Fibroblast of the aortic adventitia (primary cell): ENCODE measurements around the gene IL17RA. TPM values are rescaled to one million over a fixed set of nuclear protein-coding genes. Genes with fewer than 3 reads are reported as not detected.

Source experiments
- DNase-seq: peaks from one replicate; pipeline ENCODE4 v3.0.0-alpha.2; 2010; ENCODE audit warnings: low read depth
- H3K4me3 ChIP-seq: 2 replicates; pipeline ENCODE4 v1.5.1; 2011; ENCODE audit warnings: low read depth, mild to moderate bottlenecking, control low read depth, low read length, moderate library complexity
- total RNA-seq: library from RNA; depleted of rRNA; stranded (reverse); fragments of >200 nt; gene quantifications from 2 replicates; pipeline ENCODE4 v1.2.3, GENCODE V29; 2012; ENCODE audit warnings: low replicate concordance
- TF ChIP-seq, protein P1 (sequence below): IDR thresholded peaks from 2 replicates; pipeline ENCODE4 v1.5.1; 2011; ENCODE audit warnings: mild to moderate bottlenecking, low read length, control low read depth, inconsistent platforms; ENCODE audit not compliant: insufficient read depth

The IL17RA gene
- total RNA-seq, 1 donor: 5.2 TPM

DNA sequence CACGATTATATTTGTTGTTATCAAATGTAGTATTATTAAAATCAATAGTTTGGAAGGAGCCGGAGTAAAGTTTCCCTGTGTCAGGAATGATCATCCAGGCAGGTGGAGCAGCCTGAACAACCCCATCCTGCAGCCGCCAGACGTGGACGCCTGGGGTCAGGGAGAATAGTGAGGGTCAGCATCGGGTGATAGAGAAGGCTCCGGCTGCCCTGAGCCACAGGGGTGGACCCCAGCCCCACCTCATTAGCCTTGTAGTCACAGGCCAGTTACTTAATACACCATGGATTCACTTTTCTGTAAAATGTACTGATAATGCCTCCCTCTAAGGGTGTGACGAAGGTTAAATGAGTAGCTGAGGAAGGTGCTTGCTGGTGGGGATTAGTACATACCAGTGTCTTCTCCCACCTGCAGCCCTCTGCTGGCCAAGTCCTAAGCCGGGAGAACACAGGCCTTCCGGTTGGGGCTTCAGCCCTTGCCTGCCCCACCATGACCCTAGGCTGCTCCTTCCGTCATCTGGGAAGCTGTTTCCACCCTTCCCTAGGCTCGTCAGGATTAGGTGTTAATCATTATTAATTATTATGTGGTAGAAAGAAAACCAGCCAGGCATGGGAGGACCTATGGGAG, 21.5 kb downstream of the IL17RA start:
- TF ChIP-seq, protein P1, sequence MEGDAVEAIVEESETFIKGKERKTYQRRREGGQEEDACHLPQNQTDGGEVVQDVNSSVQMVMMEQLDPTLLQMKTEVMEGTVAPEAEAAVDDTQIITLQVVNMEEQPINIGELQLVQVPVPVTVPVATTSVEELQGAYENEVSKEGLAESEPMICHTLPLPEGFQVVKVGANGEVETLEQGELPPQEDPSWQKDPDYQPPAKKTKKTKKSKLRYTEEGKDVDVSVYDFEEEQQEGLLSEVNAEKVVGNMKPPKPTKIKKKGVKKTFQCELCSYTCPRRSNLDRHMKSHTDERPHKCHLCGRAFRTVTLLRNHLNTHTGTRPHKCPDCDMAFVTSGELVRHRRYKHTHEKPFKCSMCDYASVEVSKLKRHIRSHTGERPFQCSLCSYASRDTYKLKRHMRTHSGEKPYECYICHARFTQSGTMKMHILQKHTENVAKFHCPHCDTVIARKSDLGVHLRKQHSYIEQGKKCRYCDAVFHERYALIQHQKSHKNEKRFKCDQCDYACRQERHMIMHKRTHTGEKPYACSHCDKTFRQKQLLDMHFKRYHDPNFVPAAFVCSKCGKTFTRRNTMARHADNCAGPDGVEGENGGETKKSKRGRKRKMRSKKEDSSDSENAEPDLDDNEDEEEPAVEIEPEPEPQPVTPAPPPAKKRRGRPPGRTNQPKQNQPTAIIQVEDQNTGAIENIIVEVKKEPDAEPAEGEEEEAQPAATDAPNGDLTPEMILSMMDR: no peak
- DNase-seq: no peak

DNA sequence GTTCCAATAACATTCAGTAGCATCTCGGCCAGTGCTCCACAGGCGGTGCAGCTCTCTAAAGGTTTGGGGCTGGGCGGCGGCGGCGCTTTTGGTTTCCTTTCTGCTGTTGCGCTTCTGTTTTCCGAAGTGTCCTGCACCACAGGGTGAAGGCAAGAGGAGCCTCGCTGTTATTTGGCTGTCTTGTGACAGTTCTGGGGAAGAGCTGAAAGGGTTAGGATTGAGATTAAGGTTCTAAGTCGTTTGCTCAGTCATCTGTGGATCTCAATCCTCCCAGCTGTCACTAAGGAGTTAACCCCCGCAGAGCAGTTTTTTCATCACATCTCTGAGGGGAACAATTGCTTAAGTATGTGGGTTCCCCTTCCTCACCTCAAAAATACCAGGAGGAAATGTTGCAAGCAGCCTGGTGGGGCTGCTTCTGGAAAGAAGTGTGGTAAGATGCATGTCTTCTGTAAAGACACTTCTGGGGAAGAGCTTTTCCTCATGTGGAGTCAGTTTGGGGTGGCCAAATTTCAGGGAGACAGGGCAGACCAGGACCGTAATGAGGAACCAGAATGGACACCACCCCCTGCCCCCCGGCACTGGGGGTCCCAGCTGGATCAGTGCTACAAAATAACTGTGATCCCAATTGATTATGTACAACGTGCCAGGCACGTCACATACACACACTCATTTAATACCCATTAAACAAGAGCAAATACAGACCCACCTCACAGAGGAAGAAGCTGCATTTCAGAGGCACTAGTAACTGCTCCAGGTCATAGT, 22.2 kb downstream of the IL17RA start:
- no peak overlapping the region for H3K4me3 ChIP-seq
- no peak for DNase-seq
- TF ChIP-seq, protein P1: no peak

More for the DNA sequence above, 21.5 kb downstream of the IL17RA start:
- no peak overlapping the region for H3K4me3 ChIP-seq

DNA sequence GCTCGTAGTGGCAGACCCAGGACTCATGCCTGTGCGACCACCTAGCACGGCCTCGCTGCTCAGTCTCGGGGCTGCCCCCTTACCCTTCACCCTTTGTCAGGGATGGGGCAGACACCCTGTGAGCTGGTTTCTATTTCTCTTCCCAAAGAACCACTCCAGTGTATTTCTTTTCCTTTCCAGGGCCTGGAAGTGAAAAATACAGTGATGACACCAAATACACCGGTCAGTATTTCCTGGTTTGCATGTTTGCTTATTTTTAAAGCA, 22.7 kb downstream of the IL17RA start:
- TF ChIP-seq, protein P1: no peak
- no peak for DNase-seq
- H3K4me3 ChIP-seq: no peak overlapping the region

DNA sequence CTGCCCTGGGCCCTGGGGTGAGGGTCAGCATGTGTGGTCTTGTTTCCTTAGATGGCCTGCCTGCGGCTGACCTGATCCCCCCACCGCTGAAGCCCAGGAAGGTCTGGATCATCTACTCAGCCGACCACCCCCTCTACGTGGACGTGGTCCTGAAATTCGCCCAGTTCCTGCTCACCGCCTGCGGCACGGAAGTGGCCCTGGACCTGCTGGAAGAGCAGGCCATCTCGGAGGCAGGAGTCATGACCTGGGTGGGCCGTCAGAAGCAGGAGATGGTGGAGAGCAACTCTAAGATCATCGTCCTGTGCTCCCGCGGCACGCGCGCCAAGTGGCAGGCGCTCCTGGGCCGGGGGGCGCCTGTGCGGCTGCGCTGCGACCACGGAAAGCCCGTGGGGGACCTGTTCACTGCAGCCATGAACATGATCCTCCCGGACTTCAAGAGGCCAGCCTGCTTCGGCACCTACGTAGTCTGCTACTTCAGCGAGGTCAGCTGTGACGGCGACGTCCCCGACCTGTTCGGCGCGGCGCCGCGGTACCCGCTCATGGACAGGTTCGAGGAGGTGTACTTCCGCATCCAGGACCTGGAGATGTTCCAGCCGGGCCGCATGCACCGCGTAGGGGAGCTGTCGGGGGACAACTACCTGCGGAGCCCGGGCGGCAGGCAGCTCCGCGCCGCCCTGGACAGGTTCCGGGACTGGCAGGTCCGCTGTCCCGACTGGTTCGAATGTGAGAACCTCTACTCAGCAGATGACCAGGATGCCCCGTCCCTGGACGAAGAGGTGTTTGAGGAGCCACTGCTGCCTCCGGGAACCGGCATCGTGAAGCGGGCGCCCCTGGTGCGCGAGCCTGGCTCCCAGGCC, 23.7 kb downstream of the IL17RA start:
- no peak for DNase-seq
- TF ChIP-seq, protein P1: no peak
- H3K4me3 ChIP-seq: no peak overlapping the region

DNA sequence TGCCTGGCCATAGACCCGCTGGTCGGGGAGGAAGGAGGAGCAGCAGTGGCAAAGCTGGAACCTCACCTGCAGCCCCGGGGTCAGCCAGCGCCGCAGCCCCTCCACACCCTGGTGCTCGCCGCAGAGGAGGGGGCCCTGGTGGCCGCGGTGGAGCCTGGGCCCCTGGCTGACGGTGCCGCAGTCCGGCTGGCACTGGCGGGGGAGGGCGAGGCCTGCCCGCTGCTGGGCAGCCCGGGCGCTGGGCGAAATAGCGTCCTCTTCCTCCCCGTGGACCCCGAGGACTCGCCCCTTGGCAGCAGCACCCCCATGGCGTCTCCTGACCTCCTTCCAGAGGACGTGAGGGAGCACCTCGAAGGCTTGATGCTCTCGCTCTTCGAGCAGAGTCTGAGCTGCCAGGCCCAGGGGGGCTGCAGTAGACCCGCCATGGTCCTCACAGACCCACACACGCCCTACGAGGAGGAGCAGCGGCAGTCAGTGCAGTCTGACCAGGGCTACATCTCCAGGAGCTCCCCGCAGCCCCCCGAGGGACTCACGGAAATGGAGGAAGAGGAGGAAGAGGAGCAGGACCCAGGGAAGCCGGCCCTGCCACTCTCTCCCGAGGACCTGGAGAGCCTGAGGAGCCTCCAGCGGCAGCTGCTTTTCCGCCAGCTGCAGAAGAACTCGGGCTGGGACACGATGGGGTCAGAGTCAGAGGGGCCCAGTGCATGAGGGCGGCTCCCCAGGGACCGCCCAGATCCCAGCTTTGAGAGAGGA, 24.5 kb downstream of the IL17RA start:
- DNase-seq: no peak
- TF ChIP-seq, protein P1: no peak
- no peak overlapping the region for H3K4me3 ChIP-seq

DNA sequence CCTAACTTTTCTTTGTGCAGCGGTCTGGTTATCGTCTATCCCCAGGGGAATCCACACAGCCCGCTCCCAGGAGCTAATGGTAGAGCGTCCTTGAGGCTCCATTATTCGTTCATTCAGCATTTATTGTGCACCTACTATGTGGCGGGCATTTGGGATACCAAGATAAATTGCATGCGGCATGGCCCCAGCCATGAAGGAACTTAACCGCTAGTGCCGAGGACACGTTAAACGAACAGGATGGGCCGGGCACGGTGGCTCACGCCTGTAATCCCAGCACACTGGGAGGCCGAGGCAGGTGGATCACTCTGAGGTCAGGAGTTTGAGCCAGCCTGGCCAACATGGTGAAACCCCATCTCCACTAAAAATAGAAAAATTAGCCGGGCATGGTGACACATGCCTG, 25.2 kb downstream of the IL17RA start:
- TF ChIP-seq, protein P1: no peak
- DNase-seq: no peak

More for the DNA sequence above, 25.2 kb downstream of the IL17RA start:
- H3K4me3 ChIP-seq: no peak overlapping the region
